GM23338 (cell line): ENCODE measurements around the gene SH3BP2. TPM values are rescaled to one million over a fixed set of nuclear protein-coding genes. Genes with fewer than 3 reads are reported as not detected.
"Not testable (repeated sequence)": the region's sequence is repeated elsewhere in the genome, so short reads cannot be mapped to it uniquely, and the experiment has no call there.

Source experiments
- ATAC-seq: fragments of 200-7000 bp; cut with Tn5 transposase; 3 replicates; pipeline ENCODE4 v1.9.1; 2020
- DNase-seq: peaks from one replicate; pipeline ENCODE4 v3.0.0-alpha.2; 2015; ENCODE audit warnings: low spot score
- H2AFZ ChIP-seq: fragments of 200-600 bp; sonication (generic); 2 replicates; pipeline ENCODE4 v1.8.0; 2016; ENCODE audit warnings: antibody characterized with exemption, mild to moderate bottlenecking, moderate library complexity
- H3F3A ChIP-seq: fragments of 200-600 bp; sonication (generic); replicated peaks from 2 replicates; pipeline ENCODE4 v1.8.0; 2017; ENCODE audit warnings: antibody characterized with exemption, mixed run types, low read depth
- H3K27ac ChIP-seq: fragments of 200-600 bp; sonication (generic); 2 replicates; pipeline ENCODE4 v1.6.1; 2016; ENCODE audit warnings: low read depth
- H3K27me3 ChIP-seq: fragments of 200-600 bp; sonication (generic); 2 replicates; pipeline ENCODE4 v1.8.0; 2016; ENCODE audit warnings: mild to moderate bottlenecking, mixed run types, moderate library complexity; ENCODE audit not compliant: insufficient read depth
- H3K36me3 ChIP-seq: fragments of 200-600 bp; sonication (generic); 2 replicates; pipeline ENCODE4 v1.8.0; 2016; ENCODE audit warnings: mild to moderate bottlenecking; ENCODE audit not compliant: insufficient read depth
- H3K4me1 ChIP-seq: fragments of 200-600 bp; sonication (generic); 2 replicates; pipeline ENCODE4 v1.8.0; 2016; ENCODE audit warnings: mild to moderate bottlenecking, moderate library complexity; ENCODE audit not compliant: insufficient read depth
- H3K4me2 ChIP-seq: fragments of 200-600 bp; sonication (generic); 2 replicates; pipeline ENCODE4 v1.7.1; 2017; ENCODE audit warnings: mixed run types
- H3K4me3 ChIP-seq: fragments of 200-600 bp; sonication (generic); 2 replicates; pipeline ENCODE4 v1.6.1; 2016; ENCODE audit warnings: mixed run types
- H3K79me2 ChIP-seq: fragments of 200-600 bp; sonication (generic); replicated peaks from 2 replicates; pipeline ENCODE4 v1.8.0; 2017; ENCODE audit warnings: mild to moderate bottlenecking; ENCODE audit not compliant: insufficient read depth
- H3K9me2 ChIP-seq: fragments of 200-600 bp; sonication (generic); 2 replicates; pipeline ENCODE4 v1.8.0; 2017; ENCODE audit not compliant: insufficient read depth
- H4K20me1 ChIP-seq: fragments of 200-600 bp; sonication (generic); replicated peaks from 2 replicates; pipeline ENCODE4 v1.8.0; 2017; ENCODE audit warnings: mild to moderate bottlenecking; ENCODE audit not compliant: insufficient read depth
- H3K27ac Mint-ChIP-seq: 2 replicates; pipeline ENCODE4 v1.8.0; 2020; ENCODE audit warnings: inconsistent platforms, mild to moderate bottlenecking, moderate library complexity, mixed read lengths
- H3K27me3 Mint-ChIP-seq: 3 replicates; pipeline ENCODE4 v1.8.0; 2022; ENCODE audit warnings: low read depth, mild to moderate bottlenecking, moderate library complexity, mixed read lengths, inconsistent platforms; ENCODE audit not compliant: insufficient read depth, poor library complexity
- H3K36me3 Mint-ChIP-seq: 3 replicates; pipeline ENCODE4 v1.8.0; 2021; ENCODE audit warnings: low read depth, mild to moderate bottlenecking, inconsistent platforms, moderate library complexity, mixed read lengths
- H3K4me1 Mint-ChIP-seq: 3 replicates; pipeline ENCODE4 v1.8.0; 2020; ENCODE audit warnings: mild to moderate bottlenecking, inconsistent platforms, mixed read lengths
- H3K4me3 Mint-ChIP-seq: 3 replicates; pipeline ENCODE4 v1.8.0; 2021; ENCODE audit warnings: moderate library complexity, mild to moderate bottlenecking, inconsistent platforms, mixed read lengths
- H3K9me3 Mint-ChIP-seq: 3 replicates; pipeline ENCODE4 v1.8.0; 2020; ENCODE audit warnings: moderate library complexity, mild to moderate bottlenecking, inconsistent platforms, mixed read lengths
- CTCF ChIP-seq, 2 experiments: fragments of 200-600 bp in 1 of 2; sonication (generic) in 1 of 2; conservative IDR thresholded peaks; 2 replicates each; pipeline versions ENCODE4 v1.5.1 to v1.6.1; 2016 to 2017; ENCODE audit warnings: antibody characterized with exemption in 2 of 2, low read depth in 2 of 2, mild to moderate bottlenecking in 2 of 2, moderate library complexity in 1 of 2
- EZH2phosphoT487 ChIP-seq: fragments of 200-600 bp; sonication (generic); IDR thresholded peaks from one replicate; pipeline ENCODE4 v1.8.1; 2018; ENCODE audit warnings: antibody characterized with exemption; ENCODE audit not compliant: unreplicated experiment
- JUNB ChIP-seq: IDR thresholded peaks from one replicate; pipeline ENCODE4 v1.6.1; 2016; ENCODE audit warnings: antibody characterized with exemption; ENCODE audit not compliant: unreplicated experiment
- POLR2AphosphoS5 ChIP-seq: IDR thresholded peaks from 2 replicates; pipeline ENCODE4 v1.6.1; 2016; ENCODE audit warnings: antibody characterized with exemption, low read depth
- REST ChIP-seq: IDR thresholded peaks from one replicate; pipeline ENCODE4 v1.6.1; 2018; ENCODE audit warnings: antibody characterized with exemption; ENCODE audit not compliant: unreplicated experiment
- ZNF462 ChIP-seq: fragments of 250-450 bp; sonication (Bioruptor Pico); IDR thresholded peaks from 2 replicates; pipeline ENCODE4 v1.5.0; 2020; ENCODE audit warnings: mild to moderate bottlenecking, moderate library complexity
- polyA plus RNA-seq: library from polyadenylated mRNA; unstranded; fragments of >200 nt; fragmentation: Nextera tagmentation; extraction: Ambion mirVana; gene quantifications from 2 replicates; pipeline ENCODE4 v1.2.1, GENCODE V29; 2016
- total RNA-seq: library from RNA; depleted of rRNA; stranded (reverse); fragments of >200 nt; shearing (Covaris generic); gene quantifications from 2 replicates; pipeline ENCODE4 v1.2.3, GENCODE V29; 2014

SH3BP2 gene
- total and polyA plus RNA-seq, 2 experiments from 2014 or later: 15.2 to 43.9 TPM

- no peak for TF ChIP-seq ZNF462 (CRISPR knock-in tag)
- TF ChIP-seq EZH2phosphoT487: no peak
- no peak for TF ChIP-seq JUNB
- no peak for TF ChIP-seq POLR2AphosphoS5
- TF ChIP-seq REST: no peak
- no peak for TF ChIP-seq CTCF (conservative IDR thresholded peaks at IDR 0.05; ENCODE audit: low read depth in 2 of 2)
Observed at GRCh38 chr4:2771264-2771663, 21.6 kb upstream of the SH3BP2 start (continued).

GRCh38 chr4:2780643-2781042 is 12.2 kb upstream of the SH3BP2 start:
- not testable (repeated sequence) for H3K4me3 Mint-ChIP-seq, H4K20me1 ChIP-seq, H3K79me2 ChIP-seq, H3K4me2 ChIP-seq, H3K27ac ChIP-seq, H3K27ac Mint-ChIP-seq, H3K36me3 Mint-ChIP-seq, H2AFZ ChIP-seq, H3K27me3 ChIP-seq, H3K9me3 Mint-ChIP-seq, H3K27me3 Mint-ChIP-seq, H3K9me2 ChIP-seq, H3K4me3 ChIP-seq, H3K36me3 ChIP-seq
- Histone ChIP-seq H3K4me1 (peaks cover 23% of the 10 kb centered on the region), H3F3A (peaks cover 14% of the 10 kb centered on the region; the same call in 1 of the 2 replicates)
- DNase-seq (peak; percentile 69), ATAC-seq (peak; percentile 9; the same call in 1 of the 3 replicates)
- peaks cover 25% of the 10 kb centered on the region for H3K4me1 Mint-ChIP-seq
